ENCODE results near the gene TESPA1. TPM values are rescaled to one million over a fixed set of nuclear protein-coding genes. Genes with fewer than 3 reads are reported as not detected.
A peak's percentile ranks its signal among the peaks of the same experiment; 100 is the strongest.
"Not testable (repeated sequence)": the region's sequence is repeated elsewhere in the genome, so short reads cannot be mapped to it uniquely, and the experiment has no call there.

Gene TESPA1
- total RNA-seq, 1 donor from 2014 or later: 6.7 TPM

DNA sequence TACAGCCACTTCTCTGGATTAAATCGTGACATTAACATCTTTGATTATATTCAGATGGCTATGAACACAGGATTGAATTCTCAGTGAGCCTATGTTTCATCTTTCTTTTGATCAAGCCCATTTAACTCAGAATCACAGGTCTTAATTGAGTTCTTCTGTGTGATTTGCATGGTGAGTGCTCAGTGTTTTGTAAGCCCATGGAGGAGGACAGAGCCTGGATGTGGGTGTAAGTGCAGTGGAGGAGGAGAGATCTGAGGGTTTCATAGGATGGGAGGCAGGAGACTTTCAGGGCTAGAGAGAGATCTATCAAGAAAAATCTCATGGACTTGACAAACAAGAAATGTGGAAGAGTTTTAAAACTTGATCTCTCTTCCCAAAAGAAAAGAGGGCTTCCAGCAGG lies 5.3 kb upstream of the TESPA1 start:
- TF ChIP-seq, protein P1, sequence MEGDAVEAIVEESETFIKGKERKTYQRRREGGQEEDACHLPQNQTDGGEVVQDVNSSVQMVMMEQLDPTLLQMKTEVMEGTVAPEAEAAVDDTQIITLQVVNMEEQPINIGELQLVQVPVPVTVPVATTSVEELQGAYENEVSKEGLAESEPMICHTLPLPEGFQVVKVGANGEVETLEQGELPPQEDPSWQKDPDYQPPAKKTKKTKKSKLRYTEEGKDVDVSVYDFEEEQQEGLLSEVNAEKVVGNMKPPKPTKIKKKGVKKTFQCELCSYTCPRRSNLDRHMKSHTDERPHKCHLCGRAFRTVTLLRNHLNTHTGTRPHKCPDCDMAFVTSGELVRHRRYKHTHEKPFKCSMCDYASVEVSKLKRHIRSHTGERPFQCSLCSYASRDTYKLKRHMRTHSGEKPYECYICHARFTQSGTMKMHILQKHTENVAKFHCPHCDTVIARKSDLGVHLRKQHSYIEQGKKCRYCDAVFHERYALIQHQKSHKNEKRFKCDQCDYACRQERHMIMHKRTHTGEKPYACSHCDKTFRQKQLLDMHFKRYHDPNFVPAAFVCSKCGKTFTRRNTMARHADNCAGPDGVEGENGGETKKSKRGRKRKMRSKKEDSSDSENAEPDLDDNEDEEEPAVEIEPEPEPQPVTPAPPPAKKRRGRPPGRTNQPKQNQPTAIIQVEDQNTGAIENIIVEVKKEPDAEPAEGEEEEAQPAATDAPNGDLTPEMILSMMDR (IDR thresholded peaks at IDR 0.05): no peak
- Histone ChIP-seq H3K4me3 (no peak overlapping the region), H3K27ac (no peak overlapping the region), H3K9me3 (no peaks in the 10 kb centered on the region), H3K27me3 (no peaks in the 10 kb centered on the region), H3K36me3 (no peaks in the 10 kb centered on the region), H3K4me1 (no peaks in the 10 kb centered on the region)
- intact Hi-C loops (cut with DNase I): loop anchor here (10.0 kb wide), 1 partner anchor 75 kb away; no protein-coding TSS in a partner anchor
- no peak for ATAC-seq
- no peak for DNase-seq

DNA sequence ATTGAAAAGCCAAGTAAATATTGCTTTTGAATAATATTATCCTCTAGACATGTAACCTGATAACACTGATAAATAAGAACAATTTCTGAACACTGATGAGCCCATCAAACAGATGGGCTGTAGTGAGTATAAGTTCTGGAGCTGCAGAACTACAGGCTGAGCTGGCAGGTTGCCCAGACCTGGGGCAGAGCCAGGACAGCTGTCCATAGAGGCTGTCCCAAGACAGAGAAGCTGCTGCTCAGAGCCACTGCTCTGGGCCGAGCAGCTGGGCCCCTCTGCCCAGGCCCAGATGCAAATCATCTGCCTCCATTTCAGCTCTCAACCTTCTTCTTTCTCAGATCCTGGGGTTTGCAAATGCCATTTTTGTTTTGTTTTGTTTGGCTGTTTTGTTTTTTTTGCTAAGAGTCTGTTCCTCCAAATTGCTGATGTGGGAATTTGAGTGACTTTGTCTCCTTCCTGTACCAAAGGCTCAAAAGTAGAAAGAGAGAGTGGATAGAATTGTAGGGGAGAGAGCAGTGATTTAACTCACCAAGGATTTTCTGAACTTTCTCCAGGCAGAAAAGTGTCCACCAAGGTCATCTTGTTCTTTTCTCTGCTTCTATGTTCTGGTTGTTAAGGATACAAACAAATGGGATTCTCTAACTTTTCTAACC lies 4.0 kb upstream of the TESPA1 start:
- ATAC-seq (peak; percentile 42), DNase-seq (peak; percentile 77)
- Histone ChIP-seq H3K4me3 (no peak overlapping the region), H3K27me3 (no peaks in the 10 kb centered on the region), H3K27ac (no peak overlapping the region), H3K4me1 (no peaks in the 10 kb centered on the region), H3K9me3 (no peaks in the 10 kb centered on the region), H3K36me3 (no peaks in the 10 kb centered on the region)
- intact Hi-C loops (cut with DNase I): no loop called here
- TF ChIP-seq, protein P1 (IDR thresholded peaks at IDR 0.05): no peak

GRCh38 chr12:54987611-54988231 lies 3.2 kb upstream of the TESPA1 start:
- Histone ChIP-seq H3K27me3 (no peaks in the 10 kb centered on the region), H3K4me3 (no peak overlapping the region), H3K9me3 (no peaks in the 10 kb centered on the region), H3K4me1 (no peaks in the 10 kb centered on the region), H3K27ac (no peak overlapping the region), H3K36me3 (no peaks in the 10 kb centered on the region)
- TF ChIP-seq, protein P1 (IDR thresholded peaks at IDR 0.05): no peak
- DNase-seq: no peak
- intact Hi-C loops (cut with DNase I): no loop called here
- ATAC-seq: no peak

GRCh38 chr12:54986773-54987172 lies 2.2 kb upstream of the TESPA1 start:
- H3K27me3 ChIP-seq; DNase-seq; intact Hi-C loops (cut with DNase I); H3K4me3 ChIP-seq; H3K9me3 ChIP-seq; ATAC-seq; H3K36me3 ChIP-seq; H3K27ac ChIP-seq; H3K4me1 ChIP-seq: not testable (repeated sequence)

- H3K4me1 ChIP-seq: no peaks in the 10 kb centered on the region
- DNase-seq (no peak), ATAC-seq (no peak)
- intact Hi-C loops (cut with DNase I): no loop called here
- no peaks in the 10 kb centered on the region for H3K27me3 ChIP-seq
- H3K9me3 ChIP-seq: no peaks in the 10 kb centered on the region
- no peaks in the 10 kb centered on the region for H3K36me3 ChIP-seq
- peak overlapping the region; percentile 22 for H3K4me3 ChIP-seq
- H3K27ac ChIP-seq: no peak overlapping the region
- TF ChIP-seq, protein P1 (IDR thresholded peaks at IDR 0.05): no peak
Observed at GRCh38 chr12:54983536-54984101, 943 bp downstream of the TESPA1 start.

DNA sequence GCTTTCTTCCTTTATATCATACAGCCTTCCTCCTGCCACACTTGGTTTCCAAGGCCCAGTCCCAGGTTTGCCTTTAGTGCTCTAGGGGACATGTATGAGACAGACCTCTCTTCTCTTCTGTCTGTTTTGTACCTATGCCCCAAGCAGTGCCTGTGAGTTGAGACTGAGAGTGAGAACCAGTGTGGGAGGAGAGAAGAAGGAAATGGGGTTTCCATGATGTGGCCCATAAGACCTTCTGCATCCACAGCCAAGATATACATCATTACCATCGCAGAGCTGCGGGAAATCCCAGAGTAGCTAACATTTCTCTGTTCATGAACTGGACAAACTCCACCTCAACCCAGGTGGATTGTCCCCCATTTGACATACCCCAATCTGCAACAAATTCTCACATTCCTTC lies 2.8 kb downstream of the TESPA1 start:
- Histone ChIP-seq H3K36me3 (no peaks in the 10 kb centered on the region), H3K27ac (no peak overlapping the region), H3K4me1 (no peaks in the 10 kb centered on the region), H3K9me3 (no peaks in the 10 kb centered on the region), H3K4me3 (no peak overlapping the region), H3K27me3 (no peaks in the 10 kb centered on the region)
- TF ChIP-seq, protein P1 (IDR thresholded peaks at IDR 0.05): no peak
- no peak for DNase-seq
- intact Hi-C loops (cut with DNase I): no loop called here
- no peak for ATAC-seq
